HCT116 (cell line): Measurements from ENCODE around the gene DEFB132. TPM values are rescaled to one million over a fixed set of nuclear protein-coding genes. Genes with fewer than 3 reads are reported as not detected.

ENCODE experiments used
- ATAC-seq: fragments of 200-7000 bp; cut with Tn5 transposase; 2 replicates; pipeline ENCODE4 v1.9.1; 2020; ENCODE audit warnings: mild to moderate bottlenecking, moderate library complexity
- BruUV-seq: library from RNA; stranded (reverse); fragments of 400-500 nt; replicated peaks from 2 replicates; lab custom pipeline; 2021; lab: Mats Ljungman, UMichigan
- CTCF ChIA-PET: fragments of 300-600 bp; sonication (Branson Sonifier 250); formaldehyde crosslinking; loops from one replicate; lab custom pipeline; 2021; ENCODE audit warnings: antibody characterized with exemption; lab: Charles Lee
- POLR2A ChIA-PET: fragments of 300-600, 350-600 bp; sonication (Branson Sonifier 250); formaldehyde crosslinking; loops from one replicate; lab custom pipeline; 2021; ENCODE audit warnings: antibody characterized with exemption; lab: Charles Lee
- RAD21 ChIA-PET, 2 experiments: fragments of 300-600 bp; sonication (Branson Sonifier 250); formaldehyde crosslinking; loops; one replicate each; lab custom pipeline; 2023; ENCODE audit warnings: low total read pairs in 2 of 2; ENCODE audit not compliant: uncharacterized antibody in 2 of 2, unreplicated experiment in 2 of 2, low non-redundant PET in 1 of 2; lab: Charles Lee
- DNase-seq: peaks from one replicate; pipeline ENCODE4 v3.0.0-alpha.2; 2010; ENCODE audit warnings: low read depth, low spot score
- H2AFZ ChIP-seq: fragments of 200-600 bp; shearing (Covaris generic), sonication (generic); 2 replicates; pipeline ENCODE4 v1.6.1; 2017; ENCODE audit warnings: low read depth, mixed run types, mixed read lengths, antibody characterized with exemption, low read length; ENCODE audit not compliant: poor library complexity, severe bottlenecking
- H3K27ac ChIP-seq: 2 replicates; pipeline ENCODE4 v1.5.1; 2012; ENCODE audit warnings: low read depth, low read length
- H3K27me3 ChIP-seq: fragments of 200-600 bp; sonication (generic); 2 replicates; pipeline ENCODE4 v1.6.1; 2016; ENCODE audit warnings: mixed run types, low read length, mixed read lengths; ENCODE audit not compliant: insufficient read depth
- H3K36me3 ChIP-seq, 2 experiments: fragments of 200-500 bp in 1 of 2; fragments of 200-600 bp in 1 of 2; sonication (Bioruptor generic) in 1 of 2; sonication (generic) in 1 of 2; 2 replicates each; pipeline versions ENCODE4 v1.5.1 to v1.6.1; 2014 to 2016; ENCODE audit warnings: low read length in 2 of 2, inconsistent platforms in 1 of 2, mixed read lengths in 1 of 2, mixed run types in 1 of 2; ENCODE audit not compliant: insufficient read depth in 2 of 2, control insufficient read depth in 1 of 2
- H3K4me1 ChIP-seq, 2 experiments: fragments of 200-600 bp in 1 of 2; sonication (generic) in 1 of 2; 2 replicates each; pipeline versions ENCODE4 v1.5.1 to v1.6.1; 2012 to 2017; ENCODE audit warnings: low read length in 2 of 2, inconsistent platforms in 1 of 2, mild to moderate bottlenecking in 1 of 2, mixed read lengths in 1 of 2, mixed run types in 1 of 2, moderate library complexity in 1 of 2; ENCODE audit not compliant: insufficient read depth in 2 of 2, control insufficient read depth in 1 of 2
- H3K4me2 ChIP-seq: fragments of 200-600 bp; sonication (generic); 2 replicates; pipeline ENCODE4 v1.6.1; 2017; ENCODE audit warnings: mixed run types, low read length, mixed read lengths
- H3K4me3 ChIP-seq, 2 experiments: fragments of 200-600 bp in 1 of 2; sonication (generic) in 1 of 2; replicated peaks in 1 of 2; 2 replicates each; pipeline ENCODE4 v1.5.1; 2011 to 2016; ENCODE audit warnings: low read length in 2 of 2, control low read depth in 1 of 2, low read depth in 1 of 2, mild to moderate bottlenecking in 1 of 2, mixed read lengths in 1 of 2, mixed run types in 1 of 2
- H3K79me2 ChIP-seq: fragments of 200-600 bp; sonication (generic); 2 replicates; pipeline ENCODE4 v1.6.1; 2017; ENCODE audit warnings: mild to moderate bottlenecking, mixed run types, low read length, moderate library complexity, mixed read lengths; ENCODE audit not compliant: insufficient read depth
- H3K9ac ChIP-seq: fragments of 200-600 bp; sonication (generic); 2 replicates; pipeline ENCODE4 v1.6.1; 2016; ENCODE audit warnings: low read length, mixed read lengths
- H3K9me2 ChIP-seq: fragments of 200-600 bp; sonication (generic), shearing (Covaris generic); 2 replicates; pipeline ENCODE4 v1.6.1; 2017; ENCODE audit warnings: mixed run types, mild to moderate bottlenecking, moderate library complexity; ENCODE audit not compliant: insufficient read depth
- H3K9me3 ChIP-seq, 2 experiments: fragments of 200-500 bp in 1 of 2; fragments of 200-600 bp in 1 of 2; sonication (Bioruptor generic) in 1 of 2; sonication (generic) in 1 of 2; 2 replicates each; pipeline ENCODE4 v1.6.1; 2014 to 2017; ENCODE audit warnings: low read length in 2 of 2, mixed read lengths in 2 of 2, inconsistent platforms in 1 of 2, low read depth in 1 of 2, mild to moderate bottlenecking in 1 of 2, mixed run types in 1 of 2, moderate library complexity in 1 of 2; ENCODE audit not compliant: control insufficient read depth in 1 of 2, insufficient read depth in 1 of 2
- H4K20me1 ChIP-seq: fragments of 200-600 bp; sonication (generic), shearing (Covaris generic); 2 replicates; pipeline ENCODE4 v1.6.1; 2017; ENCODE audit warnings: mixed run types, mild to moderate bottlenecking, moderate library complexity; ENCODE audit not compliant: insufficient read depth
- EZH2phosphoT487 ChIP-seq: fragments of 200-600 bp; IDR thresholded peaks from 2 replicates; pipeline ENCODE4 v1.6.1; 2018; ENCODE audit warnings: antibody characterized with exemption, borderline replicate concordance
- POLR2A ChIP-seq: IDR thresholded peaks from 2 replicates; pipeline ENCODE4 v1.7.0; 2011; ENCODE audit warnings: borderline replicate concordance; ENCODE audit not compliant: insufficient read depth, insufficient read length; ENCODE audit errors: extremely low read depth
- SIN3A ChIP-seq: IDR thresholded peaks from 2 replicates; pipeline ENCODE4 v1.6.1; 2012; ENCODE audit warnings: low read depth
- TCF7L2 ChIP-seq: IDR thresholded peaks from 2 replicates; pipeline ENCODE4 v1.7.0; 2011; ENCODE audit warnings: borderline replicate concordance, inconsistent platforms; ENCODE audit not compliant: insufficient read depth, insufficient read length; ENCODE audit errors: extremely low read depth
- intact Hi-C: fragments of 100-400 bp; cut with micrococcal nuclease; formaldehyde crosslinking; loops from 2 replicates; pipeline ENCODE4 v1.10.0; 2022
- total RNA-seq: library from RNA; stranded (reverse); gene quantifications from one replicate; pipeline ENCODE4 v1.2.1, GENCODE V29; 2021; ENCODE audit not compliant: unreplicated experiment
- TF ChIP-seq, protein P1 (sequence below): IDR thresholded peaks from 2 replicates; pipeline ENCODE4 v1.6.1; 2012
- TF ChIP-seq, protein P2 (sequence below): IDR thresholded peaks from 2 replicates; pipeline ENCODE4 v1.6.1; 2011; ENCODE audit warnings: mild to moderate bottlenecking, low read length, moderate library complexity; ENCODE audit not compliant: insufficient replicate concordance; ENCODE audit errors: extremely low read depth

The DEFB132 gene
- total RNA-seq, 1 experiment from 2014 or later: not detected

DNA sequence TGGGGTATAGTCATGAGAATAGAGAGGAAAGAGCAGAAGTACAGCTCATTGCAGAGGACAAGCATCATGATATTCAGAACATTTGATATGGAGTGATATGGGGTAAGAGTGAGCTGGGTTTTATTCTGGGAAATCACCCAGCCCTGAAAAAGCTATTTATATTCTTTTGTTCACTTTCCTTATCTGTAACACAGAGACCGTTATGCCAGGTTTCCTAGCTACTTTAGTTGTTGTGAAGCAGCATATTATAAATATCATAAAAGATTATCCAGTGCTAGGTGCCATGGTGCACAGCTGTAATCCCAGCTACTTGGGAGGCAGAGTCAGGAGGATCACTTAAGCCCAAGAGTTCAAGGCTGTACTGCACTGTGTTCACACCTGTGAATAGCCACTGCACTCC is 40.3 kb upstream of the DEFB132 start:
- TF ChIP-seq POLR2A (no peak), EZH2phosphoT487 (no peak), TCF7L2 (no peak), SIN3A (no peak)
- TF ChIP-seq, protein P1, sequence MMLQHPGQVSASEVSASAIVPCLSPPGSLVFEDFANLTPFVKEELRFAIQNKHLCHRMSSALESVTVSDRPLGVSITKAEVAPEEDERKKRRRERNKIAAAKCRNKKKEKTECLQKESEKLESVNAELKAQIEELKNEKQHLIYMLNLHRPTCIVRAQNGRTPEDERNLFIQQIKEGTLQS: no peak
- TF ChIP-seq, protein P2, sequence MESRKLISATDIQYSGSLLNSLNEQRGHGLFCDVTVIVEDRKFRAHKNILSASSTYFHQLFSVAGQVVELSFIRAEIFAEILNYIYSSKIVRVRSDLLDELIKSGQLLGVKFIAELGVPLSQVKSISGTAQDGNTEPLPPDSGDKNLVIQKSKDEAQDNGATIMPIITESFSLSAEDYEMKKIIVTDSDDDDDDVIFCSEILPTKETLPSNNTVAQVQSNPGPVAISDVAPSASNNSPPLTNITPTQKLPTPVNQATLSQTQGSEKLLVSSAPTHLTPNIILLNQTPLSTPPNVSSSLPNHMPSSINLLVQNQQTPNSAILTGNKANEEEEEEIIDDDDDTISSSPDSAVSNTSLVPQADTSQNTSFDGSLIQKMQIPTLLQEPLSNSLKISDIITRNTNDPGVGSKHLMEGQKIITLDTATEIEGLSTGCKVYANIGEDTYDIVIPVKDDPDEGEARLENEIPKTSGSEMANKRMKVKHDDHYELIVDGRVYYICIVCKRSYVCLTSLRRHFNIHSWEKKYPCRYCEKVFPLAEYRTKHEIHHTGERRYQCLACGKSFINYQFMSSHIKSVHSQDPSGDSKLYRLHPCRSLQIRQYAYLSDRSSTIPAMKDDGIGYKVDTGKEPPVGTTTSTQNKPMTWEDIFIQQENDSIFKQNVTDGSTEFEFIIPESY: no peak
- Histone ChIP-seq H3K9me3 (no peaks in the 10 kb centered on the region), H3K36me3 (no peaks in the 10 kb centered on the region), H3K9ac (no peak overlapping the region), H3K4me2 (no peak overlapping the region), H3K4me1 (no peaks in the 10 kb centered on the region), H3K27ac (no peak overlapping the region), H3K9me2 (no peaks in the 10 kb centered on the region), H3K79me2 (no peaks in the 10 kb centered on the region), H3K27me3 (peaks cover 8% of the 10 kb centered on the region; the same call in 1 of the 2 replicates), H4K20me1 (no peaks in the 10 kb centered on the region), H2AFZ (no peak overlapping the region), H3K4me3 (no peak overlapping the region)
- DNase-seq: no peak
- BruUV-seq: no TSS peak
- ChIA-PET CTCF (no interaction called here), RAD21 (no interaction called here), POLR2A (no interaction called here)
- no peak for ATAC-seq
- intact Hi-C loops: no loop called here
